Kidney (tissue), 14 donors: Measurements from ENCODE around the gene TRAPPC13. TPM values are rescaled to one million over a fixed set of nuclear protein-coding genes. Genes with fewer than 3 reads are reported as not detected.
A peak's percentile ranks its signal among the peaks of the same experiment; 100 is the strongest.

Experiments
- DNase-seq, 5 donors: peaks; one replicate each; pipeline ENCODE4 v3.0.0-alpha.2; 2013 to 2020
- FAIRE-seq: peaks from 2 replicates; lab custom pipeline; 2012; peaks lifted over from hg19 to GRCh38; lab: Jason Lieb, UNC
- H3K27ac ChIP-seq, 2 donors: one replicate each; pipeline ENCODE4 v1.7.0; 2013; ENCODE audit warnings: low read depth in 2 of 2, low read length in 2 of 2, inconsistent platforms in 1 of 2
- H3K27me3 ChIP-seq: one replicate; pipeline ENCODE4 v1.7.1; 2013; ENCODE audit warnings: low read length, inconsistent platforms; ENCODE audit not compliant: control insufficient read depth, insufficient read depth
- H3K36me3 ChIP-seq, 3 donors: one replicate each; pipeline versions ENCODE4 v1.7.0 to v1.7.1; 2013; ENCODE audit warnings: low read length in 3 of 3, control low read depth in 1 of 3, inconsistent platforms in 1 of 3; ENCODE audit not compliant: insufficient read depth in 3 of 3, control insufficient read depth in 2 of 3
- H3K4me1 ChIP-seq, 3 donors: one replicate each; pipeline versions ENCODE4 v1.7.0 to v1.7.1; 2013; ENCODE audit warnings: low read length in 3 of 3, inconsistent platforms in 1 of 3, low read depth in 1 of 3; ENCODE audit not compliant: control insufficient read depth in 2 of 3, insufficient read depth in 2 of 3
- H3K4me3 ChIP-seq, 3 donors: one replicate each; pipeline versions ENCODE4 v1.7.0 to v1.8.1; 2013; ENCODE audit warnings: low read length in 3 of 3, control low read depth in 1 of 3, inconsistent platforms in 1 of 3
- H3K9ac ChIP-seq, 3 donors: one replicate each; pipeline versions ENCODE4 v1.7.0 to v1.7.1; 2013; ENCODE audit warnings: low read length in 3 of 3, control low read depth in 1 of 3, inconsistent platforms in 1 of 3
- H3K9me3 ChIP-seq, 3 donors: one replicate each; pipeline versions ENCODE4 v1.7.0 to v1.7.1; 2013; ENCODE audit warnings: low read length in 3 of 3, control low read depth in 1 of 3, inconsistent platforms in 1 of 3; ENCODE audit not compliant: control insufficient read depth in 2 of 3, insufficient read depth in 1 of 3
- CTCF ChIP-seq: IDR thresholded peaks from 3 replicates; pipeline ENCODE4 v1.5.1; 2012; ENCODE audit warnings: mild to moderate bottlenecking, moderate library complexity, borderline replicate concordance; ENCODE audit not compliant: insufficient read depth; ENCODE audit errors: extremely low read depth
- intact Hi-C: fragments of 100-400 bp; cut with DNase I; formaldehyde crosslinking; loops from one replicate; pipeline ENCODE4 v1.11.1; 2022
- polyA plus RNA-seq: library from polyadenylated mRNA; stranded (reverse); fragments of 350-450 nt; fragmentation: Illumina TruSeq; extraction: RNeasy Lipid Tissue Mini Kit (QIAGEN cat#74804); gene quantifications from one replicate; pipeline ENCODE4 v1.2.3, GENCODE V29; 2014; ENCODE audit warnings: low read depth, low replicate concordance; ENCODE audit not compliant: insufficient read depth
- total RNA-seq: library from RNA; stranded (reverse); fragmentation: NEBNext Ultra II Directional; extraction: Animal tissue kit (Norgen Biotek cat#: 25700); gene quantifications from one replicate; pipeline ENCODE4 v1.2.1, GENCODE V29; 2021
- donor health status: control.
- donor health status: control.
- donor health status: control.
- donor health status: control.
- donor health status: control.
- donor health status: DM: yes; HTN: yes; CAD: no.
- donor health status: Normal renal cell carcinoma (clear cell type).

Gene TRAPPC13
- total and polyA plus RNA-seq, 2 donors from 2014 or later = 22.0 to 24.3 TPM

GRCh38 chr5:65623482-65623881 is 1.3 kb upstream of the TRAPPC13 start:
- Histone ChIP-seq H3K27ac (no peak overlapping the region), H3K4me3 (peak overlapping the region; percentile 97 to 99 (median 98)), H3K9me3 (no peaks in the 10 kb centered on the region), H3K4me1 (peaks cover 3 to 13% (median 10%) of the 10 kb centered on the region in 3 donors), H3K36me3 (no peaks in the 10 kb centered on the region), H3K27me3 (no peaks in the 10 kb centered on the region), H3K9ac (peak overlapping the region; percentile 88 to 98 (median 90))
- intact Hi-C loops = no loop called here
- DNase-seq = peak in 2 of 5 donors; percentile 9 to 13
- TF ChIP-seq CTCF = no peak
- no peak for FAIRE-seq

GRCh38 chr5:65624025-65624570 is 729 bp upstream of the TRAPPC13 start, which contains the start of gene TRIM23:
TSS of gene TRIM23 (minus strand) at chr5:65624333. CDS start at chr5:65624274, 59 bp downstream.
- Histone ChIP-seq H3K9me3 (no peaks in the 10 kb centered on the region), H3K27me3 (no peaks in the 10 kb centered on the region), H3K36me3 (no peaks in the 10 kb centered on the region), H3K27ac (peak within 1 kb of the TSS; percentile 90 to 94), H3K4me3 (peak within 1 kb of the TSS; percentile 97 to 99 (median 98)), H3K4me1 (peaks cover 3 to 13% (median 10%) of the 10 kb centered on the region in 3 donors), H3K9ac (peak within 1 kb of the TSS; percentile 88 to 98 (median 90))
- TF ChIP-seq CTCF = no peak
- DNase-seq = peak; percentile 93 to 98 (median 97)
- FAIRE-seq = no peak
- intact Hi-C loops = no loop called here

- Histone ChIP-seq H3K9ac (peak overlapping the region in 2 of 3 donors; percentile 90 to 98), H3K27ac (no peak overlapping the region), H3K9me3 (no peaks in the 10 kb centered on the region), H3K36me3 (peaks cover 0 to 5% (median 0%) of the 10 kb centered on the region in 3 donors), H3K27me3 (no peaks in the 10 kb centered on the region), H3K4me1 (peaks cover 3 to 13% (median 10%) of the 10 kb centered on the region in 3 donors), H3K4me3 (peak overlapping the region; percentile 97 to 99 (median 98))
- no peak for TF ChIP-seq CTCF
- intact Hi-C loops = no loop called here
- DNase-seq (peak in 1 of 5 donors; percentile 11), FAIRE-seq (no peak)
Measured at GRCh38 chr5:65625743-65626142, 916 bp downstream of the TRAPPC13 start.
